IMR-90 (cell line): ENCODE measurements around the gene PRR5. TPM values are rescaled to one million over a fixed set of nuclear protein-coding genes. Genes with fewer than 3 reads are reported as not detected.

ENCODE experiments used
- ATAC-seq: fragments of 200-7000 bp; cut with Tn5 transposase; 2 replicates; pipeline ENCODE4 v1.9.1; 2020; ENCODE audit warnings: low read depth, mild to moderate bottlenecking, moderate library complexity
- BruUV-seq: library from RNA; stranded (reverse); fragments of 400-500 nt; replicated peaks from 2 replicates; lab custom pipeline; 2021; lab: Mats Ljungman, UMichigan
- CTCF ChIA-PET: fragments of 300-600 bp; formaldehyde crosslinking; extraction: SDS; loops from one replicate; lab custom pipeline; 2021; ENCODE audit warnings: antibody characterized with exemption; lab: Yijun Ruan, JAX
- POLR2A ChIA-PET: fragments of 300-600 bp; sonication (Branson Sonifier 250); formaldehyde crosslinking; loops from one replicate; lab custom pipeline; 2022; ENCODE audit warnings: antibody characterized with exemption; ENCODE audit not compliant: unreplicated experiment; lab: Charles Lee
- DNase-seq: peaks from one replicate; pipeline ENCODE4 v3.0.0; 2013
- H2AFZ ChIP-seq: replicated peaks from 2 replicates; pipeline ENCODE3; 2013; ENCODE audit warnings: low read length, mild to moderate bottlenecking; ENCODE audit not compliant: poor library complexity
- H2AK5ac ChIP-seq: 2 replicates; pipeline ENCODE4 v1.6.1; 2013; ENCODE audit warnings: low read depth, low read length, inconsistent platforms
- H2AK9ac ChIP-seq: replicated peaks from 2 replicates; pipeline ENCODE3; 2013; ENCODE audit warnings: mild to moderate bottlenecking, low read depth, low read length, moderate library complexity; ENCODE audit not compliant: poor library complexity
- H2BK120ac ChIP-seq: 2 replicates; pipeline ENCODE4 v1.6.1; 2013; ENCODE audit warnings: low read depth, low read length, inconsistent platforms
- H2BK15ac ChIP-seq: 3 replicates; pipeline ENCODE4 v1.6.1; 2013; ENCODE audit warnings: low read depth, low read length, inconsistent platforms
- H2BK20ac ChIP-seq: 2 replicates; pipeline ENCODE4 v1.6.1; 2013; ENCODE audit warnings: low read depth, mild to moderate bottlenecking, inconsistent platforms, low read length, moderate library complexity
- H2BK5ac ChIP-seq: 2 replicates; pipeline ENCODE4 v1.6.1; 2013; ENCODE audit warnings: mild to moderate bottlenecking, low read depth, low read length, inconsistent platforms; ENCODE audit not compliant: poor library complexity, severe bottlenecking
- H3K14ac ChIP-seq: replicated peaks from 2 replicates; pipeline ENCODE4 v1.6.1; 2013; ENCODE audit warnings: low read depth, low read length, inconsistent platforms
- H3K18ac ChIP-seq: 2 replicates; pipeline ENCODE4 v1.6.1; 2013; ENCODE audit warnings: low read depth, low read length, control low read depth
- H3K23ac ChIP-seq: 2 replicates; pipeline ENCODE4 v1.6.1; 2013; ENCODE audit warnings: low read depth, low read length, inconsistent platforms
- H3K27ac ChIP-seq: 2 replicates; pipeline ENCODE4 v1.5.1; 2013; ENCODE audit warnings: mild to moderate bottlenecking, control low read depth, low read length; ENCODE audit not compliant: insufficient read depth
- H3K27me3 ChIP-seq: 2 replicates; pipeline ENCODE4 v1.6.1; 2013; ENCODE audit warnings: low read length; ENCODE audit not compliant: control insufficient read depth, insufficient read depth
- H3K36me3 ChIP-seq: 2 replicates; pipeline ENCODE4 v1.6.1; 2013; ENCODE audit warnings: low read length, mixed read lengths; ENCODE audit not compliant: control insufficient read depth, insufficient read depth
- H3K4ac ChIP-seq: 2 replicates; pipeline ENCODE4 v1.6.1; 2013; ENCODE audit warnings: low read depth, low read length, inconsistent platforms
- H3K4me1 ChIP-seq: 2 replicates; pipeline ENCODE4 v1.6.1; 2013; ENCODE audit warnings: low read length, mixed read lengths; ENCODE audit not compliant: control insufficient read depth, insufficient read depth
- H3K4me2 ChIP-seq: 2 replicates; pipeline ENCODE4 v1.6.1; 2013; ENCODE audit warnings: low read depth, mild to moderate bottlenecking, control low read depth, low read length, moderate library complexity
- H3K4me3 ChIP-seq: 2 replicates; pipeline ENCODE4 v1.5.1; 2013; ENCODE audit warnings: low read depth, mild to moderate bottlenecking, control low read depth, low read length, moderate library complexity; ENCODE audit not compliant: insufficient read depth
- H3K56ac ChIP-seq: 2 replicates; pipeline ENCODE4 v1.6.1; 2013; ENCODE audit warnings: low read length, inconsistent platforms; ENCODE audit not compliant: insufficient read depth; ENCODE audit errors: extremely low read depth
- H3K79me1 ChIP-seq, 2 experiments: 2 replicates each; pipeline ENCODE4 v1.6.1; 2013; ENCODE audit warnings: low read length in 2 of 2, inconsistent platforms in 1 of 2, low read depth in 1 of 2
- H3K9ac ChIP-seq: 2 replicates; pipeline ENCODE4 v1.6.1; 2013; ENCODE audit warnings: low read depth, low read length, control low read depth
- H3K9me1 ChIP-seq: 2 replicates; pipeline ENCODE4 v1.6.1; 2013; ENCODE audit warnings: low read length, inconsistent platforms; ENCODE audit not compliant: insufficient read depth
- H3K9me3 ChIP-seq: 2 replicates; pipeline ENCODE4 v1.6.1; 2013; ENCODE audit warnings: low read length; ENCODE audit not compliant: control insufficient read depth, insufficient read depth
- H4K20me1 ChIP-seq: 2 replicates; pipeline ENCODE4 v1.6.1; 2013; ENCODE audit warnings: low read length, inconsistent platforms; ENCODE audit not compliant: insufficient read depth
- H4K5ac ChIP-seq: 2 replicates; pipeline ENCODE4 v1.6.1; 2013; ENCODE audit warnings: mild to moderate bottlenecking, low read depth, low read length, control low read depth
- H4K8ac ChIP-seq, 2 experiments: 2 replicates each; pipeline ENCODE4 v1.6.1; 2013; ENCODE audit warnings: low read depth in 2 of 2, low read length in 2 of 2, control low read depth in 1 of 2, inconsistent platforms in 1 of 2
- H4K91ac ChIP-seq: 2 replicates; pipeline ENCODE4 v1.6.1; 2013; ENCODE audit warnings: low read depth, low read length, inconsistent platforms; ENCODE audit not compliant: insufficient read depth
- BHLHE40 ChIP-seq: fragments of 150-350 bp; IDR thresholded peaks from 2 replicates; pipeline ENCODE4 v1.6.1; 2016; ENCODE audit warnings: mild to moderate bottlenecking, low read depth, low read length
- CTCF ChIP-seq: conservative IDR thresholded peaks from 2 replicates; pipeline ENCODE4 v1.5.1; 2012; ENCODE audit warnings: mild to moderate bottlenecking, low read depth, low read length, improper control_type of control experiment
- ELK1 ChIP-seq: fragments of 150-350 bp; IDR thresholded peaks from 2 replicates; pipeline ENCODE4 v1.6.1; 2016; ENCODE audit warnings: low read depth, mild to moderate bottlenecking, low read length, moderate library complexity, borderline replicate concordance
- FOS ChIP-seq: fragments of 150-350 bp; IDR thresholded peaks from 2 replicates; pipeline ENCODE4 v1.6.1; 2016; ENCODE audit warnings: low read depth, low read length
- MAFK ChIP-seq: IDR thresholded peaks from 2 replicates; pipeline ENCODE4 v1.6.1; 2012; ENCODE audit warnings: low read depth, low read length, improper control_type of control experiment
- MAZ ChIP-seq: IDR thresholded peaks from 2 replicates; pipeline ENCODE4 v1.6.1; 2012; ENCODE audit warnings: low read depth, mild to moderate bottlenecking, low read length, improper control_type of control experiment, moderate library complexity, borderline replicate concordance
- NFE2L2 ChIP-seq: fragments of 150-350 bp; IDR thresholded peaks from 2 replicates; pipeline ENCODE4 v1.6.1; 2016; ENCODE audit warnings: low read depth, mild to moderate bottlenecking, low read length
- RAD21 ChIP-seq: IDR thresholded peaks from 2 replicates; pipeline ENCODE4 v1.6.1; 2012; ENCODE audit warnings: low read length, improper control_type of control experiment
- RFX5 ChIP-seq: IDR thresholded peaks from 2 replicates; pipeline ENCODE4 v1.8.0; 2012; ENCODE audit warnings: low read depth, mild to moderate bottlenecking, low read length, moderate library complexity
- SMC3 ChIP-seq: fragments of 150-350 bp; IDR thresholded peaks from 2 replicates; pipeline ENCODE4 v1.6.1; 2016; ENCODE audit warnings: low read depth, mild to moderate bottlenecking, antibody characterized with exemption, low read length, moderate library complexity
- WGBS, 2 experiments: methylation state at CpG; one replicate each; pipeline versions ENCODE4 v1.1.5 to v1.1.7; 2013; ENCODE audit warnings: missing lambda C conversion rate in 2 of 2; ENCODE audit not compliant: insufficient read length in 1 of 2; ENCODE audit errors: extremely low coverage in 2 of 2; 5-methylcytosine and 5-hydroxymethylcytosine counted together
- dilution Hi-C: fragments of 300-500 bp; cut with HindIII; formaldehyde crosslinking; loops from one replicate; pipeline ENCODE4 v1.14.3; 2018; ENCODE audit warnings: low sequenced_read_pairs; ENCODE audit not compliant: unreplicated experiment
- in situ Hi-C: fragments of 300-500 bp; cut with MboI; formaldehyde crosslinking; loops from 3 replicates; pipeline ENCODE4 v1.14.3; 2019; ENCODE audit warnings: low sequenced_read_pairs, inconsistent platforms, mixed read lengths
- intact Hi-C: fragments of 100-400 bp; cut with micrococcal nuclease; formaldehyde crosslinking; loops from 2 replicates; pipeline ENCODE4 v1.10.0; 2022
- polyA plus RNA-seq, 3 experiments: library from polyadenylated mRNA; depleted of rRNA; stranded (reverse); fragments of >200 nt; gene quantifications; 2 replicates each; pipeline ENCODE4 v1.2.3, GENCODE V29; 2012; ENCODE audit warnings: low replicate concordance in 1 of 3
- total RNA-seq: library from RNA; depleted of rRNA; stranded (reverse); fragments of >200 nt; gene quantifications from 2 replicates; pipeline ENCODE4 v1.2.3, GENCODE V29; 2012

PRR5 gene
- total and polyA plus RNA-seq, 2 of the 4 experiments (the other 2 are of a cell fraction) = 8.1 to 24.3 TPM

GRCh38 chr22:44718418-44718817 is 16.4 kb downstream of the PRR5 start:
- H2BK15ac ChIP-seq = no peak overlapping the region
- in situ Hi-C loops = no loop called here
- no peak overlapping the region for H2AK5ac ChIP-seq
- WGBS, 2 experiments = 86% methylated on average over 1 of the region's 3 CpGs; no CpG with 5 or more reads in 1 of the 2 experiments
- no peak overlapping the region for H3K9ac ChIP-seq
- no peak overlapping the region for H2BK20ac ChIP-seq
- no peaks in the 10 kb centered on the region for H3K9me1 ChIP-seq
- no TSS peak for BruUV-seq
- H3K4me1 ChIP-seq = no peaks in the 10 kb centered on the region
- no peak overlapping the region for H2BK120ac ChIP-seq
- ATAC-seq (no peak), DNase-seq (no peak)
- H3K23ac ChIP-seq = no peak overlapping the region
- no peak overlapping the region for H4K8ac ChIP-seq
- no peaks in the 10 kb centered on the region; a peak in 1 of 4 replicates for H3K79me1 ChIP-seq
- ChIA-PET CTCF (no interaction called here), POLR2A (no interaction called here)
- peaks cover 17% of the 10 kb centered on the region; the same call in 1 of the 2 replicates for H3K36me3 ChIP-seq
- no peak overlapping the region for H3K27ac ChIP-seq
- no peak overlapping the region for H3K56ac ChIP-seq
- no peak overlapping the region for H4K5ac ChIP-seq
- TF ChIP-seq NFE2L2 = no peak
- no peak for TF ChIP-seq FOS
- no peak for TF ChIP-seq RFX5
- TF ChIP-seq SMC3 = no peak
- no peak for TF ChIP-seq MAZ
- TF ChIP-seq ELK1 = no peak
- no peak for TF ChIP-seq BHLHE40
- no peak for TF ChIP-seq CTCF
- TF ChIP-seq MAFK = no peak
- TF ChIP-seq RAD21 = no peak
- no peak overlapping the region for H3K4ac ChIP-seq
- dilution Hi-C loops = no loop called here
- no peaks in the 10 kb centered on the region for H3K9me3 ChIP-seq
- H4K91ac ChIP-seq = no peak overlapping the region
- no peak overlapping the region for H2AFZ ChIP-seq
- H3K4me3 ChIP-seq = no peak overlapping the region
- H3K27me3 ChIP-seq = no peaks in the 10 kb centered on the region
- no peak overlapping the region for H3K18ac ChIP-seq
- intact Hi-C loops = no loop called here
- H2AK9ac ChIP-seq = no peak overlapping the region
- 0 out of 2 replicates have a peak, but pooled peaks cover 8% of the 10 kb centered on the region for H4K20me1 ChIP-seq
- H3K4me2 ChIP-seq = no peak overlapping the region
- no peak overlapping the region for H2BK5ac ChIP-seq
- H3K14ac ChIP-seq = no peak overlapping the region
